Renal cortex interstitium (tissue), 11 donors: Measurements from ENCODE around the gene APOBEC4. TPM values are rescaled to one million over a fixed set of nuclear protein-coding genes. Genes with fewer than 3 reads are reported as not detected.

ENCODE experiments used
- DNase-seq, 11 donors: peaks; one replicate each; pipeline ENCODE4 v3.0.0-alpha.2; 2013; ENCODE audit warnings: low read depth in 9 of 11, low spot score in 4 of 11; ENCODE audit errors: extremely low read depth in 1 of 11
- polyA plus RNA-seq, 3 donors: library from polyadenylated mRNA; unstranded; fragments of 120-200 nt; gene quantifications; one replicate each; pipeline ENCODE4 v1.2.1, GENCODE V29; 2013; ENCODE audit not compliant: insufficient read length in 3 of 3

Gene APOBEC4
- polyA plus RNA-seq, 3 donors, result not detected

DNA sequence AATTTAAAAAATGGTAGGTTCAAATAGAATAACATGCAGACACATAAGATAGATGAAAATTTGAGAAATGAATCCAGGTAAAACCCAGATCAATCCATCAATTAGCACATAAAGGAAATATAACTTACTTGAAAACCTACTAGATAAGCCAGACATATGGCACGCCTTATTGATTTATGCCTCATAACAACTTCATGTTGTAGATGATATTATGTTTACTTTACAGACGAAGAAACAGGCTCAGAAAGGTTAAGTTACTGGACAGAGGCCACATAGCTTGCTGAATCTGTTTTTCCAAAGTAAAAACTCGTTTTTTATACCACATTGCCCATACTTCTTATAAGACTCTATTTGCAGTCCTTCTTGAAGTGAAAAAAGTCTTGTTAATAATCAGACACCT, 40.7 kb downstream of the APOBEC4 start:
- DNase-seq, result no peak

DNA sequence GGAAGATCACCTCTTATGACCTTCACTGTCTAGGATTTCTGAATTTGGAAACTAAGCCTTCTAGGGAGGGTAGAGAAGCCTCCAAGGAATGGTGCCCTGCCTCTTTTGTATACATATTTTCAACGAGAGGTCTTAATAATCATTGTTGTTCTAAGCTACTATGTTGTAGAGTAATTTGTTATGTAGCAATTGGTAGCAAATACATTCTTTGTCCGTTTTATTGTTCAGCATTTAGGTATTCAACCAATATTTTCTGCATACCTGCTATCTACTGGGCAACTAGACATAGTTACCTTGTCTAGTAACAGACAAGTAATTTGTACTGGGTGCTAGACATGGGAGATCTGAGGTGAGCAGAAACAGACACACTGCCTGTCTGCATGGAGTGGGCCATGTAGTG, 42.1 kb downstream of the APOBEC4 start:
- no peak for DNase-seq

DNA sequence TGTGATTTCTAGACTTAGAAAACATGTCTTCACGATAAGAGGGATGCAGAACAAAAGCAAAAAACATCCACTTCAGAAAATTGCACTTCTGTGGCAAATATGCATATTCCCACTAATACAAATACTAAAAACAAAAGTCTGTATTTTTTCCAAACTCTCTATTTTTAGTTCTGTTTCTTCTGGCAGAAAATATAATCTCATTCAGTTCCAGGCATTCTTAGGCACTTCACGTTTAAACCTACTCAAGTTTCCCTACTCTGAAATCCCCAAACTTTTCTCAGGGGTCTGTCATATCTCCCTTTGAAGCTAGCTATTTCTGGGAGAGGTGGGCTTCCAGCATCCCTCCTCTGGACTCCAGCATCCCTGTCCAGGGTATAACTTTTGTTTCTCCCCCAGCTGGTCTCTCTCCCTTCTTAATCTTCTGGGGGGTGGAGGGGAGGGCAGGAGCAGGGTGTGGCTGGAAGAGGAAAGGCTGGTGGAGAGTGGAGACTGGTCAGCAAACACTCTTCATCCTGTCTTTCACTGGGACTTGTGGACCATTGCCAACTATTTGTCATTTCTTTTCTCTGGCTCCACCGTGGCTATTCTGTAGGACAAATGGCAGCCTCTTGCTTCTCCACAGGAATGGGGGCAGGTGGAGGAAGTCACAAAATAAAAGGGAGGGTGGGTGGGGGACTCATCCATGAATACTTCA, 43.2 kb downstream of the APOBEC4 start:
- DNase-seq, result no peak

DNA sequence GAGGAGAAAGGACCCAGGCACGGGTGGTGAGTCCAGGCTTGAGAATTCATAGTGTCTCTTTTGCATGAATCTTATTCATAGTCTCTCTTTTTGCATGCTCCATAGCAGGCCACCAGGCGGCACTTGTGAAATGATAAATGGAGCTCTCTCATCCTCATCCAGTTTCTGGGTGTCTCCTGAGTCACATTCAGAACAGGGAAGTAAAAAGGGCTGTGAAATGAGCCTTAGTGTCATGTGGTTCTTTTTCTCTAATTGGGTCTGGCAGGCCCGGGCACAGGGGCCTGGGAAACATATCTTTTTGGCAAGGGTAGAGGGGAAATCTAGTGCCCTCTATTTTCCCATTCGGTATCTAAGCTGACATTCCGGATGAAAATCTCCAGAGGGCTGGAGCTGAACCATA, 43.8 kb downstream of the APOBEC4 start:
- no peak for DNase-seq

DNA sequence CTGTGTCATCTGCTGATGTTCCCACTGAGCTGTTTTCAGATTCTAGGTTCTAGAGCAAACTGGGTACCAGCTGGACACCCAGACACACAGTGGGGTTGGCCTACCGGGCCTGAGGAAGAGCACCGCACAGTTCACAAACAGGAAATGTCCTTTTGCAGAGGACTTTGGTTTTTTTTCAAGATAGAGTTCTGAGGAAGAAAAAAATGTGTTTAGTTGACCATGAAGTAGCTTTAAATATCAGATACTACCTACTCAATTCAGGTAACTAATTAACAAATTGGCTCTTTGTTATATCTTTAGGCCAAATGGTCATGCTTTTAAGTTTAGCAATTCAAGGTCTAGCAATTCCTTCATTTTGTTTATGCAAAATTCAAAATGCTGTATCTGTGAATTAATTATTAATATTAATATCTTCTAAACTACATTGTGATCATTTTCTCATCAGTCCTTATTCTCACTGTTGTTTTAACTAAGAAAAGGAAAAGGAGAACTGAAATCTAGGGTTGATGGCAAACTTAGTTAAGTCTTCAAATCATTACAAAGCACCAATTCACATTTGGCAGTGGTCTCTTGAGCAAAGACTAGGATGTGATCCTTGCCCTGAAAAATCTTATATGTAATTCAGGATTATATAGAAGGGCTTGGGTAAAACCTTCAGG, 45.7 kb downstream of the APOBEC4 start:
- DNase-seq, result no peak

DNA sequence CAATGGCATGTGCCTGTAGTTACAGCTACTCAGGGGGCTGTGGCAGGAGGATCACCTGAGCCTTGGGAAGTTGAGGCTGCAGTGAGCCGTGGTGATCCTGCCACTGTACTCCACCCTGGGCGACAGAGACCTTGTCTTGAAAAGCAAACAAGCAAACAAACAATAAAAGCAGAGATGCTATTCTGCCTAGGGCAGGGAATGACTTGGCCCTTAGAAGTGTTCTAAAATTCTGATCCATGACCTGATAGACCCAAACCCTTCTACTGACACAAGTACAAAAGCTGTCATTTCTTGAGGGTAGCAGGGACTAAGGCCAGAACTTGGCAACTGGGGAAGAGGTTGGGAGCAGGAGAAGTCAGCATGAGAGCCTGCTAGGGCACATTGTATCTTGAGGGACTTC, 47.2 kb downstream of the APOBEC4 start:
- DNase-seq, result no peak

DNA sequence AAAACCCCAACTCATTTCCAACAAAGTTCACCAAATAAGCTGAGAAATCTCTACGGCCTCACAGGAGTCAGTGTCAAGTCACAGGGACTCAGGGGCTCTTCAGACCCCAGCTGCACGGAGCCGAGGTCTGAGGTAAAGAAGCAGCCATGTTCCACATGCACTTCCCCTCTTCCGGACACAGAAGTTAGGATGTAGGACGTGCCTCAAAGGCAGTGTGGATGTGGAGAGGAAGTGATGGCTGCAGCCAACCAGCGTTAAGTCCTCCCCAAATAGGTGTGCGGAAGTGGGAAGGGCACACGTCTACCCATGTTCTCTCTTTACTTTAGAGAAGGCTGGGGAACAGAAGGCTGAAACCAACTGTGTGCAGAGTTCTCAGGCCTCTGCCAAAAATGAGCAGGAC, 48.3 kb downstream of the APOBEC4 start:
- DNase-seq, result no peak

DNA sequence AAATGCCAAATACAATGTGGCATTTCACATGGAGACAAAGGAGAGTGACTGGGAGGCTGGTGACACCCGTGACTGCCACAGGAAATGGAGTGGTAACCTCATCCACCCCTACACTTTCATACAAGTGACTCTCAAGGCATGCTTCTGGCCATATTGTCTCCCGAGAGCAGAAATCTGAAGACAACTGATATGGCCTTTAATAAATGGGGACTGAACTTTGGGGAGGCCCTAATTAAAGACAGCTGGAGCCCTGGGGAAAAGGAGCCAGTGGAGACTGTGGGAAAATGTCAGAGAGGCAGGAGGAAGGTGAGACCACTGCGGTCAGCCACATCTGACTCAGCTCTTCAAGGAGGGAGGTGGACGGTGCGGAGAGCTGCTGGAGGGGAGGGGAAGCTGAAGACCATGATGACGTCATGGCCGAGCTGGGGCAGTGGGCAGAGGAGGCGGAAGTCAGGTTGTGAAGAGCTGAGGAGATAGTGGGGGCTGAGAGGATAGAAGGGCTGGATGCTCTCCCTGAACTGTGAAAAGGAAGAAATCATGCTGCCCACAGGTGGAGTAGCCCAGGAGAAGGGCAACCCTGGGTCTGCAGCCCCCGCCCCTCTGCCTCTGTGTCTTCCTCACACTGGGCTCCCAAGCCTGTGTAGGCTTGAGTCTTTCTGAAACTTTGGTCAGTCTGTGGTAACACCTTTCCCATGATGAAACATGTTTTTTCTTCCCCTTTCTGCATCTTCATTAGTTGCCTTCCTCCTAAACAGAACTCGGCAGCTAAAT, 48.9 kb downstream of the APOBEC4 start:
- no peak for DNase-seq

DNA sequence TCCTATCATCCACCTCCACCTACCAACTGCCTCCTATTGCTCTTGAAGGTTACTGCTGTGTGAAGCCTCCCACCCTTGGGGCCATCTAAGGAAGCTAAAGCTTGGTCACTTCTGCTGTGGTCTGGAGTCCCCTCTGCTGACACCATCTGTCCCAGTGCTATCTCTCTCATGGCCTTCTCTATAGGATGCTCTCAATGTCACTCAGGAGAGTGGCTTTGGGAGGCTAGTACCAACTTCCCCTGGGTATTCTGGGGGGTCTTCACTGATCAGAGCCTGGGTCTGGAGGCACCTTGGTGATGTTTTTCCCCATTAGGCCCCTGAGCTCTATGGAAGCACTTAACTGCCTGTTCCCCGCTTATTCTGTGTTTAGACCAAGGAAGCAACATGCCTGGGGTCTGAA, 50.6 kb downstream of the APOBEC4 start:
- no peak for DNase-seq

DNA sequence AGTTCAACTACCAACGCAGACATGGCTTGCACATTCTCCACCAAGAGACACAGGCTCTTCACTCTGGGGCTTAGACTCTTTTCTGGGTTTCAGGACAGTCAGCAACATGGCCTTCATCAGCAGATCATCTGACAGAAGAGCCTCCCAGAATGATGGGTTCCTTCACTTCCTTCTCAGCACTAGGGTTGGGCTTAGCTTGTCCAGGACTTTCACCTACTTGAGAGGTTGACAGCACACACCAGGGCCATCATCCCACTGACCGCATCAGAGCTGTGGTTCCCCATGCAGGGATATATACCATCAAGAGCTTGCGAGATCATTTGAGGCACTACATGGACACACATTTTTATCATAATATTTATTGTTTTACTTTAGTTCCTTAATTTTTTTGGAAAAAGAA, 52.5 kb downstream of the APOBEC4 start:
- DNase-seq, result no peak

DNA sequence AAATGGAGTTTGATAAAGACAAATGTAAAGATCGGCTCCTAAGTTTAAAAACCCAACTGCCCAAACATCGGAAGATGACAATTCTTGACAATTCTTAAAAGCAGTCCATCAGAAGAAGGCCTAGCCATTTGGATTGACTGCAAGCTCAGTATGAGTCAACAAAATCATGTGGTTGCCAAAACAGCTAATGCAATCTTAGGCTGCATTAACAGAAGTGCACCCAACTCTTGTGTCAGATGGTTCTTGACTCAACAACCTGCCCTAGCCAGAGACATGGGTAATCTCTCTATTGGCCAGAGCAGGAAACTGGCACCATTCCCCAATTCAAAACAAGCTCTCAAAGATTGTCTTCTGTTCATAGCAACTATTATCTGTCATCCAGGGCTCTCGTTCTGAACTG, 53.0 kb downstream of the APOBEC4 start:
- no peak for DNase-seq

DNA sequence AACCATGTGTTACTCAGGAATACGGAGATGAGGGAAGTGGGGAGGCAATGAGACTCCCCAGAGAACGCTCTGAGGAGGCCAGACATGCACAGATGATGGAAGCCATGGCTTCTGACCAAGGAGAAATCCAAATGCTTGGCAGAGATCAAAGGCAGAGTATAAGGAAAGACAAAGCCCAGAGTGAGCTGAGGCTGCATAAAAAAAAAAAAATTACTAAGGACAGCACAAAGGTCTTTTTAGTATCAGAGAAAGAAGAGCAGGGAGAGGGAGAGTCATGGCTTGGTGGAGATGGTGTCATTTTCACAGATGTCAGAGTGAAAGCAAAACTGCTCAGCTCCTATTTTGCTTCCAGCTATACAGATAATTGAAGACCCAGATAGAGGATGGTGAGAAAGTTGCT, 54.7 kb downstream of the APOBEC4 start:
- DNase-seq, result no peak

DNA sequence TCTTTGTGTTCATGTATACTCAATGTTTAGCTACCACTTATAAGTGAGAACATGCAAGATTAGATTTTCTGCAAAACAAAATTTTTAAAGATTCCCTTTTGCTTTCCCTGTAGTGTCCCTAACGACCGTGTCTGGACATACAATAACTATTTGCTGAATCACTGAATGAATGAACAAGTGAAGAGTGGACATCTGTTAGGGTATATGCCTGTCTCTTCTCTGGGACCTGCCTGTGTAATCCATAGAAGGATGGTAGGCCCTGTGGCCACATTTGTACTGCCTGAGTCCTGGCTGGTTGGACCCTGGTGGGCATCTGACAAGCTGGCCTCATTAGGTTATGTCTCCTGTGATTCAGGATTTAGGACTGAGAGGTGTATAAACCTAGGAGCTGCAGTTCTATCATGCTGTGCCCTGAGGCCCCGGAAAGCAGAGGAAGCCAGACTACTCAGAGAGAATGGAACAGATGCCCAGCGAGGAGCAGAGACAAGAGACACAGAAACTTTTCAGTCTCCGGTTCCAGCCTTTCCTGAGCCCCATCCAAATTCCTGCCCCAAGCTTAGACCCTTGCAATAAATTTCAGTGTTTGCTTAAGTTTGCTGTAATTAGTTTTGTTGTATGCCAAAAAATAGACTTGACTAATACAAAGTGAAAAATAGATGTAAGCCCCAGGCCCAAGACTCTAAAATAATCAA, 55.3 kb downstream of the APOBEC4 start:
- DNase-seq, result no peak

DNA sequence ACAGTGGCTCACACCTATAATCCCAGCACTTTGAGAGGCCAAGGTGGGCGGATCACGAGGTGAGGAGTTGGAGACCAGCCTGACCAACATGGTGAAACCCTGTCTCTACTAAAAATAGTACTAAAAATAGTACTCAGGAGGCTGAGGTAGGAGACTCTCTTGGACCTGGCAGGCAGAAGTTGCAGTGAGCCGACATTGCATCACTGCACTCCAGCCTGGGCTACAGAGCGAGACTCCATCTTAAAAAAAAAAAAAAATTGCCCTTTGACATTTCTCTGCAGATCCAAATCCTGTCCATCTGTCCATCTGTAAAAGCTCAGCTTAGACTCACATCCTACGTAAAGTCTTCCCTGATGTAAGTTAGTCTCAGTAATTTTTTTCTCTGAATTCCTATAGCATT, 56.6 kb downstream of the APOBEC4 start:
- DNase-seq, result no peak

Other genes with a start within 250 kb of the APOBEC4 start
- 1 to 10 TPM; 3.6 to 4.1 (median 4.1) TPM for gene NMNAT2, start 234.9 kb downstream of the APOBEC4 start, polyA plus RNA-seq
- 10 to 100 TPM; 68.1 to 76.0 (median 71.4) TPM for gene SMG7, start 180.8 kb downstream of the APOBEC4 start, polyA plus RNA-seq
- gene NCF2, start 62.9 kb downstream of the APOBEC4 start, polyA plus RNA-seq, result 1 to 10 TPM; 3.2 to 4.3 (median 4.2) TPM
- gene ARPC5, start 17.5 kb downstream of the APOBEC4 start, polyA plus RNA-seq, result 100 to 1,000 TPM; 142 to 163 (median 162) TPM
- 10 to 100 TPM; 50.1 to 56.2 (median 52.3) TPM for gene RGL1, start 151.8 kb upstream of the APOBEC4 start, polyA plus RNA-seq